LHCN-M2 (cell line): ENCODE results near the gene STAM. TPM values are rescaled to one million over a fixed set of nuclear protein-coding genes. Genes with fewer than 3 reads are reported as not detected.
A peak's percentile ranks its signal among the peaks of the same experiment; 100 is the strongest.
"Not testable (repeated sequence)": the region's sequence is repeated elsewhere in the genome, so short reads cannot be mapped to it uniquely, and the experiment has no call there.

ENCODE experiments used
- DNase-seq: peaks from one replicate; pipeline ENCODE4 v3.0.0-alpha.2; 2012; ENCODE audit warnings: low read depth
- polyA plus RNA-seq: library from polyadenylated mRNA; unstranded; fragments of >200 nt; gene quantifications from one replicate; pipeline ENCODE4 v1.2.1, GENCODE V29; 2012; ENCODE audit warnings: missing spikeins
- total RNA-seq: library from RNA; depleted of rRNA; stranded (reverse); fragments of >200 nt; gene quantifications from 2 replicates; pipeline ENCODE4 v1.2.3, GENCODE V29; 2014; rRNA removed

STAM gene
- total RNA-seq, result 41.1 and 51.7 TPM in 2 replicates
- polyA plus RNA-seq, result 20.8 TPM

DNA sequence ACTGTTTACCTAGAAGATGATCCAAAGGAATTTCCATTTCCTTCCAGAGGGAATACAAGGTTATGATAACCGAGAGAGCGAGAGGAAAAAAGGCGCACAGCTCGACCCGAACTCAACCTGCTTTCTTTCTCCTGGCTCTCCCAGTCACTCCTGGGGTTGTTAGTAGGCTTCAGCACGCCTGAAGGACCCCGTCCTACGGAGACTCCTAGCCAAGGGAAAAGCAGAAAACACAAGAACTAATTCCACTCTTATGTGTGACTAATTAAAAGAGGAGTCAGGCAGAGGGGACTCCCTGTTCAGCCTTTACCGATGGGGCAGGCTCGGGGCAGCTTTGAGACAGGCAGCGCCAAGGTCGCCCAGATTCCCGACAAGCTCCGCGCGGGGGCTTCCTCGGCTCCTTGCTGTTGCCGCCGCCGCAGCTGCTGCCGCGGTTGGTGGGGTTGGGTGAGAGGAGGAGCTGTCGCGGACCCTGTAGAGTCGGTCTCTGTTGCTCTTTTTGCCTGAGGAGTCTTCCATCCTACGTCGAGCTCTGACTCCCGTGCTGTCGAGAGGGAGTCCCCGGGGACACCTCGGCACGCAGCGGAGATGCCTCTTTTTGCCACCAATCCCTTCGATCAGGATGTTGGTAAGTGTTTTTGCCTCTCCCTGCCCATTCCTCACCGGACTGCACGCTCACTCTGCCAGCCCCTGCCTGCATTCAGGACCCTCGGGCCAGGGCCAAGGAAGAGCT lies at the start of gene STAM:
Gene STAM (plus strand): TSS at position 397 of the 730 bp plus-strand sequence. CDS start 189 bp downstream, at position 586.
- peak; percentile 92 for DNase-seq

DNA sequence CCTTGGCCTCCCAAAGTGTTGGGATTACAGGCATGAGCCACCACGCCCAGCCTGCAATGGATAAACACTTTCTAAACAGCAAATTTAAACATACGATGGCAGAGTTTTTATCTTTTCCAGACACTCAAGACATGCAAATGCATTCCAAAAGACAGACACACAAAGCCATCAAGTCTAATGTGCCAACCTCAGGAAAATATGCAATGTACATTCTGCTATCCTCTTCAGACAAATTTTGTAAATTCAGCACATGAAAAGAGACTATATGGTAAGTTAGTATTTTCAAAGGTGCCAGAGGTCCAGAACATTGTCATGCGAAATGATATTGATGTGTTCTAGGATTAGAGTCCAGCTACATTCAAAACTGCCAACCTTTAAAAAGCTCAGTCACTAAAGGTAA lies 46.6 kb upstream of the STAM start:
- no peak for DNase-seq

DNA sequence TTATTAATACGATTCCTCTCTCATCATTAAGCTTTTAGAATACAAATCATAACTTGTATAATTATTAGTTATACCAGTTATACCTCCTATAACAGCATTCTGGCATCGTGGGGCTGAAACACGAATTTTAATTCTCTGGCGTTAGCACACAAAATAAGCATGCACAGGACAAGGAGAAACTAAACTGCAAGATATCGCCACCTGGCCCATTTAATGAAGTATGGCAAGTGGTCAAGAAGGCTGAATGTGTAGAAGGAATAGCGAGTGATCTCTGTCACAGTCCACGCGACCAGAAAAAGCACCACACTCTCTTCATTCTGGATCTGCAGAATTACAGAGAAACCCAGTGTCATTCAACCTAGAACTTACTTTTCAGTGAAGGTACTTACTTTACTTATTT lies 44.9 kb upstream of the STAM start:
- peak; percentile 51 for DNase-seq

DNA sequence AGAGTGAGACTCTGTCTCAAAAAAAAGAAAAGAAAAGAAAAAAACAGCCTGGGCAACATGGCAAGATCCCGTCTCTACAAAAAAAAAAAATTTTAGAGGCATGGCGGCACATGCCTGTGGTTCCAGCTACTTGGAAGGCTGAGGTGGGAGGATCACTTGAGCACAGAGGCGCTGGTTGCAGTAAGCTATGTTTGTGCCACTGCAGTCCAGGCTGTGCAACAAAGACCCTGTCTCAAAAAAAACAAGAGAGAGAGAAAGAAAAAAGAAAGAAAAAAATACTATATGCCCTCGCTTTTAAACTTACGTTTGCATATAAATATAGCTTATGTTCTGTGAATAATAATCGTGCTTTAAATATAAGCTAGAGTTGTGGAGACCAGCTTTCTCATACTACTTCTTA lies 38.0 kb upstream of the STAM start:
- no peak for DNase-seq

DNA sequence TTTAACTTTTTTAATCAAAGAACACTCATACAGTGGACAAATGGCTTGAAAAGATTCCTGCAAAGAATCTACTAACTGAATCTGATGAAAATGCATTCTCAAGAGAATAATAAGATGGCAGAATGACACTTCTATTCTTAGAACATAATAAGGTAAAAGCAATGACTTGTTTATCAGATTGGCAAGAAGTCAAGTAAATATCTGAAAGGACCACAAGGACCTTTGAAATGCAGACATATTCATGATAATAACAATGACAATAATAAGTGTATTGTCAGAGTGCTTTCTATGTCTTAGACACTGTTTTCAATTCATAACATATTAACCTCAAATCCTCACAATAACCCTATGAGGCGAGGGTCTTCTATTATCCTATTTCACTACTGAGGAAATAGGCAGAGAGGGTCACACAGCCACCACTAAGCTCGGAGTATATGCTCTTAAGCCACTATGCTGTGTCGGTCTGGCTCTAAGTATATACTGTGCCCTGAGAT lies 37.4 kb upstream of the STAM start:
- DNase-seq, result no peak

DNA sequence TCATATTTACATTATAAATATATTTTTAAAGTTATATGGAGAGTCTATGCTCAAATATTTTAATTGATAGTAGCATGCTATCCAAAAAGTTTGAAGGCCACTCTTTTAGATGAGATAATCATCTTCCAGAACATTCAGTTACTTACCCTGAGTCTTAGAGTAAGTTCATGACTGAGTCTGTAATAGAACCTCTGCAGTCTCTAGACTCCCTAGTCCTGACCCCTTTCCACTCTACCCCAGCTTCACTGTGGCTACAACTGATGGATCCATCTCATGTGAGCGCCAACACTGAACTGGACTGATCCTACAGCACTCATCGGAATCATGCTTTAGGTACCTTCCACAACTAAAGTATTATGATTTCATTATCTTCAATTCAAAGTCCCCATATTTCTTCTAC lies 36.9 kb upstream of the STAM start:
- DNase-seq, result no peak

DNA sequence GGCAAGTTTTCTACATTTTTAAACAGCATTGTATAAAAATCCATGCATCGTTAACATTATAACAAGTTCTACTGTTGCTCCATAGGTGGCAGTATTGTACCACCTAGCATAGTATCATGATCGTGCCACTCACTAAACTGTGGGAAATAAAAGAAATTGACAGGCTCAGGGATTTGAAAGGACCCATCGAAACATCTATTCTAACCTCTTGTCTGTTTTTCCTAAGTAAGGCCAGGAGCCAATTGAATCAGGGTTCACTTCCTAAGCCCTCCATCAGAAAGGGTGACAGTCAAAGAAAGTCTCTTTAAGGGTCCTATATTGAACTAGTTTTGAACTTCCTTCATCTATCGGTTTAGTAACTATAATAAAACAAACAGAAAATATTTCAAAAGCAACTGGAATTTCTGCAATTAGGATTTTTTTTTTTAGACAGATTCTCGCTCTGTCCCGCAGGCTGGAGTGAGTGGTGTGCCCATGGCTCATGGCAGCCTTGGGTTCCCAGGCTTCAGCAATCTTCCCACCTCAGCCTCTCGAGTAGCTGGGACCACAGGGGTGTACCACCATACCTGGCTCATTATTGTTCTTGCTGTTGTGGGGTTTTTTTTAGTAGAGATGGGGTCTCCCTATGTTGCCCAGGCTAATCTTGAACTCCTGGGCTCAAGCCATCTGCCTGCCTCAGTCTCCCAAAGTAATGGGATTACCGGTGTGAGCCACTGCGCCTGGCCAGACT lies 36.2 kb upstream of the STAM start:
- peak; percentile 63 for DNase-seq

DNA sequence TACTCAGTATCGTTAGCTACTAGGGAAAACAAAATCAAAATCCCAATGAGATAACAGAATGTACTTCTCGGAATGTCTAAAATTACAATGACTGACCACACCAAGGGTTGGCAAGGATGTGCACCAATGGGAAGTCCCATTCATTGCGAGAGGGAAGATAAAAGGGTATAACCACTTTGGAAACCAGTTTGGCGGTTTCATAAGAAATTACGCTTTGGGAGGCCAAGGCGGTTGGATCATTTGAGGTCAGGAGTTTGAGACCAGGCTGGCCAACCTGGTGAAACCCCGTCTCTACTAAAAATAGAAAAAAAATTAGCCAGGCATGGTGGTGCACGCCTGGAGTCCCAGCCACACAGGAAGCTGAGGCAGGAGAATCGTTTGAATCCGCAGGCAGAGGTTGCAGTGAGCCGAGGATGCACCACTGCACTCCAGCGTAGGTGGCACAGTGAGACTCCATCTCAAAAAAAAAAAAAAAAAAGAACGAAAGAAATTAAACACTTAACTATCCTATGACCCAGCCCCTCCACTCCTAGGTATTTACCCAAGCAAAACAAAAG lies 34.4 kb upstream of the STAM start:
- DNase-seq, result no peak

DNA sequence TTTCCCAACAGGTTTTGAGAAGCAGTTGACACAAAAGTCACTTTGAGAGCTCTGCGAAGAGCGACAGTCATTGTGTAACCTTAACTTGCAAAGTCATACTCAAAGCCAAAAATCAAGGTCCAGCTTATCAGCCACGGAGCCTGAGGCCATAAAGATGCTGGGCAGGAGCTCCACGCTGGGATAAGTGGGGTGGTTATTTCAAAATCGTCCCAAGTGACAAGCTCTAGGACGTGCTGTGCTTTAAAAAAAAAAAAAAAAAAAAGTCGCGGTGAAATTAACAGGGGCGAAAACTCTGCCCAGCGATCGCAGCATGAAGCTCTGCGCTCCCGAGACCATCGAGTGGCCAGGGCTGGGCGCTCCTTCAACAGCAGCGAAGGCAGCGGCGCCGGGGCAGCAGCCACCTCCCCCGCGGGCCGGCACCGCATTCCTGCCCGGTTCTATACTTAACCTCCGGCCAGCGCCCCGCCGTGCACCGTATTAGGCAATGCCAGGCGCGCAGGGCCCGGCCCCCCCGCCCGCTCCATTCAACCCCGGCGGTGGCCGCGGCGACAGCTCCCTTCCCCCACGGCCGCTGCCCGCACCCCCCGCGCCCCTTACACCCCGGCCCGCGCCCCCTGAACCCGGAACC lies 27.4 kb upstream of the STAM start:
- peak; percentile 66 for DNase-seq

DNA sequence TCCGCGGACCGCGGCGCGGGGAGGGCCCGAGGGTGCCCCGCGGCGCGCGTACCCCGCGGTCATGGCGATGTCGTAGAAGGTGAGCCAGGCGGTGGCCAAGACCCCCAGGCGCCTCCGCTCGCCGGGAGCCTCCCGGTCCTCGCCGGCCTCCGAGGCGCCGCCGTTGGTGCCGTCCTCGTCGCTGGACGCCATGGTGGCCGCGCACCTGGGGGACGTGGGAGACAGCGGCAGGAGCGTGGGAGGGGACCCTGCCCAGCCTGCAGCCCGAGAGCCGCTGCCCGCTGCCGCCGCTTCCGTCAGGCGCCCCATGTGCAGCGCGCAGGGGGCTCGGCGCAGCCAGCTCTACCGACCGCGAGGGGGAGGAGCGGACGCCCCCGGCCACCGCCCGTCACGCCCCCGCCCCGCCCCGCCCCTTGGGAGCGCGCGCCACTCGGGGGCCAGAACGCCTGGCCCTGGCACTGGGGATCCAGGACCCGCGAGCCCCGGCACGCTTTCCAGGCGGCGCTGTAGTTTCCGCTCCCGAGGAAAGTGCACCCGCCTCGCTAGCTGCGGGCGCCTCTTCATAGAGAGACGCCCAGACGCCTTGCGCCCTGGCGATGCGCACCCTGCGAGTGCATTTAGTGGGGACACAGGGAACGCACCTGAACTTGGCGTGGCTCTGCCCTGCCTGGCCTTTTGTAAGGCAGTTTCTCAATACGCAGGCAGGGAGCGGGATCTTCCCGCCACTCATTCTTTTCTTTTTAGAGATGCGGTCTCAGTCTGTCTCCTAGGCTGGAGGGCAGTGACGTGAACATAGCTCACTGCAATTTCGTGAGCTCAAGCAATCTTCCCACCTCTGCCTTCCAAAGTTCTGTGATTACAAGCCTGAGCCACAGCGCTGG lies 26.7 kb upstream of the STAM start, which contains the start of gene HACD1:
Gene HACD1 (minus strand): TSS at position 344 of the 881 bp plus-strand sequence. CDS start 35 bp downstream, at position 309.
- DNase-seq, result peak; percentile 67

DNA sequence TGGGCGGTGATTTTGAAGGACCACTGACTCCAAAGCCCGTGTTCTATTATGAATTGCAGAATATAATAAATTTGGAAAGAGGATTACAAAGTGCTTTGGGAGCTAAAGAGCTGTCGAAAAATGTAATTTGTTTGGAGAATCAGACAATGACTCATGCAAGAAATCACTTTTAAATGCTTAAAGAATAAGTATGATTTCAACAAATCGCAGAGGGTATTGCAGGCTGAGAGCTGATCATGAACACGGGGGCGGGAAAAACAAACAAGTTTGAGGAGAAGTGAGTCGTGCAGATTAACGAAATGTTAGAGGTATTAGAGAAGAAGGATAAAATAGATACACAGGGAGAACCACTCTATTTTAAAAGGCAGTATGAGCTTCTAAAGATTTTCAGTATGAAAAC lies 21.9 kb upstream of the STAM start:
- DNase-seq, result no peak

DNA sequence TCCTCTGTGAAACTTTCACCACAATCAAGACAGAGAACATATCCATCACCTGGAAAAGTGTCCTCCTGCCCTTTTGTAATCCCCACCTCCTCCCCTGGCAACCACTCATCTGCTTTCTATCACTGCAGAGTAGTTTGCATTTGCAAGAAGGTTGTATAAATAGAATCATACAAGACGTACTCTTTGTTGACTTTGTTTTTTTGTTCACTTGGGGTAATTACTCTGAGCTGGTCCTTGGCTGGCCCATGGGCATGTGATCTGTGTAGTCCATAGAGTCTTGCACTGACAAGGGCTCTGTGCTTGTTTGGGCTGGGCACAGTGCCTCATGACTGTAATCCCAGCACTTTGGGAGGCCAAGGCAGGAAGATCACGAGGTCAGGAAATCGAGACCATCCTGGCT lies 19.0 kb upstream of the STAM start:
- DNase-seq, result no peak

DNA sequence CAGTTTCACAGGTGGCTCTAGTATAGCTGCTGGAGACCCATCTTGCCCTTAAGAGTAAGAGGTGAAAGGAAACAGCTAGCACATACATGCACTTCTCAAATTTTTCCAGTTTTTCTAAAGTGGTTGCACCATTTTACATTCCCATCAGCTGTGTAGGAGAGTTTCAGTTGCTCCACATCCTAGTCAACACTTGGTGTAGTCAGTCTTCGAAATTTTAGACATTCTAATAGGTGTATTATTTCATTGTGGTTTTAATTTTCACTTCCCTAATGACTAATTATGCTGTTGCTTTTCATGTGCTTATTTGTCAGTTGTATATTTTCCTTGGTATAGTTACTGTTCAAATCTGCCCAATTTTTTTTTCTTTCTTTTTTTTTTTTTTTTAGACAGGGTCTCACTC lies 17.3 kb upstream of the STAM start:
- no peak for DNase-seq

DNA sequence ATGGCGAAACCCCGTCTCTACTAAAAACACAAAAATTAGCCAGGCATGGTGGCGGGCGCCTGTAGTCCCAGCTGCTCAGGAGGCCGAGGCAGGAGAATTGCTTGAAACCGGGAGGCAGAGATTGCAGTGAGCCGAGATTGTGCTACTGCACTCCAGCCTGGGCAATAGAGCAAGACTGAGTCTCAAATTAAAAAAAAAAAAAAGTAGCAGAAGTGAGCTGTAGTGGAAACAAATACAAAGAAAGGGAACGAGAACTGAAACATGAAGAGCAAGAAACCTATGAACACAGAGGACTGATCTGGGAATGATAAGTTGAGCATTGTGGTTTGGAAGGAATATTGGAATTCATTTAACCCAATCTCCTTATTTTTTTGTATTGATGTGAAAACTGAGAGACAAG lies 11.4 kb upstream of the STAM start:
- DNase-seq, result not testable (repeated sequence)

DNA sequence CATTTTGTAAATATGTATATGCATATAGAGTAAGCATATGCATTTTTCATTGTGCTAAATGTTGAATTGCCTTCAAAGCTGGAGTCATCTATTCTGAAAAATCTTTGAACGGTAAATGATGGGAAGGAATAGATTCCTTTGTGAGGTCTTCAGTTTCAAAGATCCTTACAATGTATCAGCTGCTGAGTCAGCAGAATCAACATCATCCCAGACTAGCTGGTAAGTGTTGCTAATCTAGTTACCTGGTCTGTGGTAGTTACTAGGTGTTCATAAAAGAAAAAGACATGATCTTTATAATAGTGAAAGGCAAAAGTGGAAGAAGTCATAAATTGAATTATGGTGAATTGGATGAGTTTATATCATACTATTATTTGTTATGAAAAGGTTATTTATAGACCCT lies 10.6 kb upstream of the STAM start:
- no peak for DNase-seq

DNA sequence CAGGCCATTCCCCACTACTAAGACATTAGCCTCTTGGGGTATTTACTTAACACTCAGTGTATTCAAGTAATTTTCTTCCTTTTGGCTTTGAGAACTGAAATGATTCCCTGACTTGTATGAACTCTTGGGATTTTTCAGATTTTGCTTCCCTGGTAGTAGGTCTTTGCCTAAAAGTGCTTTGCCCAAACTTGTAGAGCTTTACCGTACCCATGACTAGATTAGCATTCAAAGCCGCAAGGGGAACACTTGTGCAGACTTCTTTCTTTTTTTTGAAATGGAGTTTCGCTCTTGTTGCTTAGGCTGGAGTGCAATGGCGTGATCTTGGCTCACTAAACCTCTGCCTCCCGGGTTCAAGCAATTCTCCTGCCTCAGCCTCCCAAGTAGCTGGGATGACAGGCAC lies 6.1 kb upstream of the STAM start:
- no peak for DNase-seq

DNA sequence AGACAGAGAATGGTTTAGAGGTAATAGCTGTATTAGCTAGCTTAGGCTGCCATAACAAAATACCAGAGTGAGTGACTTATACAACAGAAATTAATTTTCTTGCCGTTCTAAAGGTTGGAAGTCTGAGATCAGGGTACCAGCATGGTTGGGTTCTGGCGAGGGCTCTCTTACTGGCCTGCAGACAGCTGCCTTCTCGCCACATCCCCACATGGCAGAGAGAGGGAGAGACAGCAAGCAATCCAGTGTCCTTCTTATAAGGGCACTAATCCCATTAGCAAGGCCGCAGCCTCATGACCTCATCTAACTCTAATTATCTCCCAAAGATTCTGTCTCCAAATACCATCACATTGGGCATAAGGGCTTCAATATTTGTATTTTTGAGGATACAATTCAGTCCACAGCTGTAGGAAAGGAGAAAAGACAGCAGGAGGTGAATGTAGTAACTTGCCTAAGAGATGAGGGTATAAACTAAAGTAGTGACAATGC lies 3.6 kb upstream of the STAM start:
- DNase-seq, result no peak

DNA sequence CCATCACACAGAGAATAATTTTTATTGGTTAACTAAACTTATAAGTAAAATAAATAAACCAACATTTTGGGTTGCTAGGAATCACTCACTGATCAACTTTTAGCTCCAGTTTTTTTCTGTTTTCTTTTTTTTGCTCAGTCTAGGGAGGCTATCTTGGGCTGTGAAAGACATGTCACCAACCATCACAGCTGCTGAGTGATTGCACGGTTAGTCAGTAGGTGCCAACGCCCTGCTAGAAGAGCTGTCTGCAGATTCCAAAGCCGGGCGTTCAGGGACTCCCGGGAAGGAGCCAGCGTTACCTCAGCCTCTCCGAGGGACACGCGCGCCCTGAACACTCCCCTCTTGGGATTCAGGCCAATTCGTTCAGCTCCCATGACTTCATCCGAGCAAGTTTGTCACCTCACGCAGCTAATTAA lies 604 bp upstream of the STAM start:
- peak; percentile 93 for DNase-seq

DNA sequence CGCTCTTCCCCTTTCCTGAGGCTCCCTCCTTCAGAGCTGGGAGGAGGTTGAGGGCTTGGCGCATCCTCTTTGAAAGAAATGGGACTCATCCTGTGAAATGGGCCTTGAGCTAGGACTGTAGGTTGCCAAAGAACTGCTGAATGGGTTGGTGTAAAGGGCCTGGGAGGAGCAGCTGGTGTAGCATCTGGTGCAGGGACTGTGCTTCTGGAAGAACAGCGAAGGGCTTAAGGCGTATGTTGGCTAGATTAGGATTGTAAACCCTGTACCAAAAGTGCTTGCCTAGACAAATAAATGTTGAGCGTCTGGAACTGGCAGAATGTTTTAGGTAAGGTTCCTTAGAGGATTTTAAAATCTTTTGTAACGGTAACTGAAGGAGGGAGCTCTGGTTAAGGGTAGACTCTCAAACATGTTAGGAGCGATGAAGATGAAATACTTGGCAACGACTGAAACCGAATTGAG lies 563 bp downstream of the STAM start:
- peak; percentile 56 for DNase-seq

DNA sequence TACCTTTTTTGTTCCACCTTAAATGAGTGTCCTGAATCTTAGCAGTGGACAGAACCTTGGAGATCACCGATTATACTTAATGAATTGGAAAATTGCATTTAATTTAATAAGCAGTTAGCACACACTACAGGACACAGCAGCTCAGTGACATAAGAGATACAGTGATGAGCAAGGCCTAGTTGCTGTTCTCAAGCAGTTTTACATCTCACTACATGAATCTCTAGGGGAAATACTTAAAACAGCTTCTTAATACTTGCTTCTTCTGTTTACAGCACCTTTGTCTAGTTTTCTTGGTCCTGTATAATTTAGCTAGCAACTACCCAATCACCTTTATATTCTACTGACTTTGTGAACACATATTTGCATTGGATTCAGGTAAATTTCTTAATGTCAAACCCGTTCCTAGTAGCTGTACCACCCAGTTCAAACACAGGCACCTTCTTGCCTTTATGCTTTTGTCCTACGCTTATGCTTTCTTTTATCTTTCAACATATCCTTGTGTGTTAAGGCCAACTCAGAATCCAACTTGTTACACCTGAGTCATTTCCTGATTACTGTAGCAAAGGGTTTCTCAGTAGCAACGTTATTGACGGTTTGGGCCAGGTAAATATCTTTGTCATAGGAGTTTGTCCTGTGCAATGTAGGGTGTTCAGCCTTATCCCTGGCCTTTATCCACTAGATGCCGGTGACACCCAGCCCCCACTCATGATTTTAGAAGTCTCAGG lies 1.8 kb downstream of the STAM start:
- DNase-seq, result no peak
